Measurements from ENCODE around the gene SLC6A2. TPM values are rescaled to one million over a fixed set of nuclear protein-coding genes. Genes with fewer than 3 reads are reported as not detected.
"Not testable (repeated sequence)": the region's sequence is repeated elsewhere in the genome, so short reads cannot be mapped to it uniquely, and the experiment has no call there.

SLC6A2 gene
- not detected for total RNA-seq
- long read RNA-seq = 0 reads

- no peaks in the 10 kb centered on the region for H3K9me3 ChIP-seq
- DNase-seq (no peak), ATAC-seq (peak; percentile 19)
- peaks cover 70% of the 10 kb centered on the region for H3K27me3 ChIP-seq
- H3K4me1 ChIP-seq = peaks cover 4% of the 10 kb centered on the region
- H3K36me3 ChIP-seq = no peaks in the 10 kb centered on the region
- no peak within 1 kb of the TSS for H3K27ac ChIP-seq
- intact Hi-C loops (cut with DNase I) = no loop called here
- H3K4me3 ChIP-seq = peak within 1 kb of the TSS; percentile 14
- TF ChIP-seq, protein P1, sequence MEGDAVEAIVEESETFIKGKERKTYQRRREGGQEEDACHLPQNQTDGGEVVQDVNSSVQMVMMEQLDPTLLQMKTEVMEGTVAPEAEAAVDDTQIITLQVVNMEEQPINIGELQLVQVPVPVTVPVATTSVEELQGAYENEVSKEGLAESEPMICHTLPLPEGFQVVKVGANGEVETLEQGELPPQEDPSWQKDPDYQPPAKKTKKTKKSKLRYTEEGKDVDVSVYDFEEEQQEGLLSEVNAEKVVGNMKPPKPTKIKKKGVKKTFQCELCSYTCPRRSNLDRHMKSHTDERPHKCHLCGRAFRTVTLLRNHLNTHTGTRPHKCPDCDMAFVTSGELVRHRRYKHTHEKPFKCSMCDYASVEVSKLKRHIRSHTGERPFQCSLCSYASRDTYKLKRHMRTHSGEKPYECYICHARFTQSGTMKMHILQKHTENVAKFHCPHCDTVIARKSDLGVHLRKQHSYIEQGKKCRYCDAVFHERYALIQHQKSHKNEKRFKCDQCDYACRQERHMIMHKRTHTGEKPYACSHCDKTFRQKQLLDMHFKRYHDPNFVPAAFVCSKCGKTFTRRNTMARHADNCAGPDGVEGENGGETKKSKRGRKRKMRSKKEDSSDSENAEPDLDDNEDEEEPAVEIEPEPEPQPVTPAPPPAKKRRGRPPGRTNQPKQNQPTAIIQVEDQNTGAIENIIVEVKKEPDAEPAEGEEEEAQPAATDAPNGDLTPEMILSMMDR (IDR thresholded peaks at IDR 0.05) = peak; percentile 5
Measured at GRCh38 chr16:55655897-55656681, at the start of gene SLC6A2. Gene SLC6A2 (plus strand): TSS chr16:55655988. CDS start chr16:55656695, 707 bp downstream.

- Histone ChIP-seq H3K36me3 (no peaks in the 10 kb centered on the region), H3K4me1 (no peaks in the 10 kb centered on the region), H3K9me3 (no peaks in the 10 kb centered on the region), H3K27ac (no peak overlapping the region), H3K4me3 (no peak overlapping the region), H3K27me3 (no peaks in the 10 kb centered on the region)
- intact Hi-C loops (cut with DNase I) = no loop called here
- TF ChIP-seq, protein P1 (IDR thresholded peaks at IDR 0.05) = no peak
- DNase-seq (no peak), ATAC-seq (no peak)
Measured at GRCh38 chr16:55613613-55614335, 42.0 kb upstream of the SLC6A2 start.

GRCh38 chr16:55615071-55615470, 40.7 kb upstream of the SLC6A2 start:
- intact Hi-C loops (cut with DNase I) = no loop called here

DNA sequence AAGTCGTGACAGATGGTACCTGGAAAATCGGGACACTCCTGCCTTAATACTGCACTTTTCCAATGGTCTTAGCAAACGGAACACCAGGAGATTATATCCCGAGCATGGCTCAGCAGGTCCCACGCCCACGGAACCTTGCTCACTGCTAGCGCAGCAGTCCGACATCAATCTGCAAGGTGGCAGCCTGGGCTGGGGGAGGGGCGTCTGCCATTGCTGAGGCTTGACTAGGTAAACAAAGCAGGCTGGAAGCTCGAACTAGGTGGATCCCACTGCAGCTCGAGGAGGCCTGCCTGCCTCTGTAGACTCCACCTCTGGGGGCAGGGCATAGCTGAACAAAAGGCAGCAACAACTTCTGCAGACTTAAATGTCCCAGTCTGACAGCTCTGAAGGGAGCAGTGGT, 40.1 kb upstream of the SLC6A2 start:
- intact Hi-C loops (cut with DNase I); H3K27ac ChIP-seq; H3K9me3 ChIP-seq; H3K27me3 ChIP-seq; H3K36me3 ChIP-seq; H3K4me3 ChIP-seq; DNase-seq; H3K4me1 ChIP-seq; ATAC-seq: not testable (repeated sequence)

More at GRCh38 chr16:55615071-55615470, 40.7 kb upstream of the SLC6A2 start:
- no peaks in the 10 kb centered on the region for H3K4me1 ChIP-seq
- DNase-seq (no peak), ATAC-seq (no peak)
- no peaks in the 10 kb centered on the region for H3K27me3 ChIP-seq
- no peaks in the 10 kb centered on the region for H3K36me3 ChIP-seq
- no peak overlapping the region for H3K4me3 ChIP-seq
- no peaks in the 10 kb centered on the region for H3K9me3 ChIP-seq
- H3K27ac ChIP-seq = no peak overlapping the region
- TF ChIP-seq, protein P1 (IDR thresholded peaks at IDR 0.05) = no peak

GRCh38 chr16:55621771-55622170, 34.0 kb upstream of the SLC6A2 start:
- Histone ChIP-seq H3K4me3 (no peak overlapping the region), H3K4me1 (no peaks in the 10 kb centered on the region), H3K27ac (no peak overlapping the region), H3K36me3 (no peaks in the 10 kb centered on the region), H3K27me3 (no peaks in the 10 kb centered on the region), H3K9me3 (no peaks in the 10 kb centered on the region)
- DNase-seq (no peak), ATAC-seq (no peak)
- TF ChIP-seq, protein P1 (IDR thresholded peaks at IDR 0.05) = no peak
- intact Hi-C loops (cut with DNase I) = no loop called here

- DNase-seq (no peak), ATAC-seq (peak; percentile 61)
- TF ChIP-seq, protein P1 (IDR thresholded peaks at IDR 0.05) = no peak
- intact Hi-C loops (cut with DNase I) = no loop called here
- no peaks in the 10 kb centered on the region for H3K4me1 ChIP-seq
- H3K36me3 ChIP-seq = no peaks in the 10 kb centered on the region
- H3K27ac ChIP-seq = no peak overlapping the region
- H3K27me3 ChIP-seq = no peaks in the 10 kb centered on the region
- no peak overlapping the region for H3K4me3 ChIP-seq
- H3K9me3 ChIP-seq = no peaks in the 10 kb centered on the region
Measured at GRCh38 chr16:55622272-55622671, 33.5 kb upstream of the SLC6A2 start.
